ENCODE results near the gene SWAP70.

SWAP70 gene

DNA sequence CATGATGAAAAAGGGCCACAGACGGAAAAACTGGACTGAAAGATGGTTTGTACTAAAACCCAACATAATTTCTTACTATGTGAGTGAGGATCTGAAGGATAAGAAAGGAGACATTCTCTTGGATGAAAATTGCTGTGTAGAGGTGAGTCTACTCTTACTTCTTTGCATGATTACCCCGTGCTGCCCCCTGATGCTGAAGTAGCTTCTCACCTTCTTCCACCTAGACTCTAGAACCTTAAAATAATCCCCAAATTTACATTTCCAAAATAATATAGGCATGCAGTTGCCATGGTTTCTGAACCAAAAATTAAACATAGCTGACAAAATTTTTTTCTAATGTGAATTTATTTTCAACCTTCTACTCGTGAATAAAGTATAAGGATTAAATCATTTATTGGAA lies 64.2 kb downstream of the SWAP70 start:
- ATAC-seq = no peak
- TF ChIP-seq, protein P1, sequence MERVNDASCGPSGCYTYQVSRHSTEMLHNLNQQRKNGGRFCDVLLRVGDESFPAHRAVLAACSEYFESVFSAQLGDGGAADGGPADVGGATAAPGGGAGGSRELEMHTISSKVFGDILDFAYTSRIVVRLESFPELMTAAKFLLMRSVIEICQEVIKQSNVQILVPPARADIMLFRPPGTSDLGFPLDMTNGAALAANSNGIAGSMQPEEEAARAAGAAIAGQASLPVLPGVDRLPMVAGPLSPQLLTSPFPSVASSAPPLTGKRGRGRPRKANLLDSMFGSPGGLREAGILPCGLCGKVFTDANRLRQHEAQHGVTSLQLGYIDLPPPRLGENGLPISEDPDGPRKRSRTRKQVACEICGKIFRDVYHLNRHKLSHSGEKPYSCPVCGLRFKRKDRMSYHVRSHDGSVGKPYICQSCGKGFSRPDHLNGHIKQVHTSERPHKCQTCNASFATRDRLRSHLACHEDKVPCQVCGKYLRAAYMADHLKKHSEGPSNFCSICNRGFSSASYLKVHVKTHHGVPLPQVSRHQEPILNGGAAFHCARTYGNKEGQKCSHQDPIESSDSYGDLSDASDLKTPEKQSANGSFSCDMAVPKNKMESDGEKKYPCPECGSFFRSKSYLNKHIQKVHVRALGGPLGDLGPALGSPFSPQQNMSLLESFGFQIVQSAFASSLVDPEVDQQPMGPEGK (CRISPR knock-in tag; IDR thresholded peaks at IDR 0.05; ENCODE audit: borderline replicate concordance) = no peak
- TF ChIP-seq ZNF565 (CRISPR knock-in tag; conservative IDR thresholded peaks at IDR 0.05; ENCODE audit: low read depth) (no peak), ARNTL (CRISPR knock-in tag; IDR thresholded peaks at IDR 0.05; ENCODE audit: borderline replicate concordance, low read depth) (no peak), TCF4 (CRISPR knock-in tag; IDR thresholded peaks at IDR 0.05; ENCODE audit: borderline replicate concordance) (no peak), SNAI2 (CRISPR knock-in tag; IDR thresholded peaks at IDR 0.05) (no peak), PPARA (CRISPR knock-in tag; IDR thresholded peaks at IDR 0.05; ENCODE audit: borderline replicate concordance) (no peak), ZC3H10 (CRISPR knock-in tag; IDR thresholded peaks at IDR 0.05) (no peak), ZNF8 (CRISPR knock-in tag; IDR thresholded peaks at IDR 0.05) (no peak), CSDC2 (CRISPR knock-in tag; IDR thresholded peaks at IDR 0.05) (no peak), GLIS3 (CRISPR knock-in tag; IDR thresholded peaks at IDR 0.05) (no peak), ZFP3 (CRISPR knock-in tag; IDR thresholded peaks at IDR 0.05) (no peak), OSR1 (CRISPR knock-in tag; IDR thresholded peaks at IDR 0.05) (no peak), BACH2 (CRISPR knock-in tag; IDR thresholded peaks at IDR 0.05; ENCODE audit: borderline replicate concordance) (no peak), ZNF70 (CRISPR knock-in tag; IDR thresholded peaks at IDR 0.05) (no peak), TOX (CRISPR knock-in tag; IDR thresholded peaks at IDR 0.05; ENCODE audit: borderline replicate concordance) (no peak)
- TF ChIP-seq, protein P2, sequence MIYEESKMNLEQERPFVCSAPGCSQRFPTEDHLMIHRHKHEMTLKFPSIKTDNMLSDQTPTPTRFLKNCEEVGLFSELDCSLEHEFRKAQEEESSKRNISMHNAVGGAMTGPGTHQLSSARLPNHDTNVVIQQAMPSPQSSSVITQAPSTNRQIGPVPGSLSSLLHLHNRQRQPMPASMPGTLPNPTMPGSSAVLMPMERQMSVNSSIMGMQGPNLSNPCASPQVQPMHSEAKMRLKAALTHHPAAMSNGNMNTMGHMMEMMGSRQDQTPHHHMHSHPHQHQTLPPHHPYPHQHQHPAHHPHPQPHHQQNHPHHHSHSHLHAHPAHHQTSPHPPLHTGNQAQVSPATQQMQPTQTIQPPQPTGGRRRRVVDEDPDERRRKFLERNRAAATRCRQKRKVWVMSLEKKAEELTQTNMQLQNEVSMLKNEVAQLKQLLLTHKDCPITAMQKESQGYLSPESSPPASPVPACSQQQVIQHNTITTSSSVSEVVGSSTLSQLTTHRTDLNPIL (CRISPR knock-in tag; IDR thresholded peaks at IDR 0.05; ENCODE audit: low read depth) = no peak
- TF ChIP-seq, protein P3, sequence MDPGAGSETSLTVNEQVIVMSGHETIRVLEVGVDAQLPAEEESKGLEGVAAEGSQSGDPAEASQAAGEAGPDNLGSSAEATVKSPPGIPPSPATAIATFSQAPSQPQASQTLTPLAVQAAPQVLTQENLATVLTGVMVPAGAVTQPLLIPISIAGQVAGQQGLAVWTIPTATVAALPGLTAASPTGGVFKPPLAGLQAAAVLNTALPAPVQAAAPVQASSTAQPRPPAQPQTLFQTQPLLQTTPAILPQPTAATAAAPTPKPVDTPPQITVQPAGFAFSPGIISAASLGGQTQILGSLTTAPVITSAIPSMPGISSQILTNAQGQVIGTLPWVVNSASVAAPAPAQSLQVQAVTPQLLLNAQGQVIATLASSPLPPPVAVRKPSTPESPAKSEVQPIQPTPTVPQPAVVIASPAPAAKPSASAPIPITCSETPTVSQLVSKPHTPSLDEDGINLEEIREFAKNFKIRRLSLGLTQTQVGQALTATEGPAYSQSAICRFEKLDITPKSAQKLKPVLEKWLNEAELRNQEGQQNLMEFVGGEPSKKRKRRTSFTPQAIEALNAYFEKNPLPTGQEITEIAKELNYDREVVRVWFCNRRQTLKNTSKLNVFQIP (CRISPR knock-in tag; IDR thresholded peaks at IDR 0.05; ENCODE audit: borderline replicate concordance, low read depth) = no peak

DNA sequence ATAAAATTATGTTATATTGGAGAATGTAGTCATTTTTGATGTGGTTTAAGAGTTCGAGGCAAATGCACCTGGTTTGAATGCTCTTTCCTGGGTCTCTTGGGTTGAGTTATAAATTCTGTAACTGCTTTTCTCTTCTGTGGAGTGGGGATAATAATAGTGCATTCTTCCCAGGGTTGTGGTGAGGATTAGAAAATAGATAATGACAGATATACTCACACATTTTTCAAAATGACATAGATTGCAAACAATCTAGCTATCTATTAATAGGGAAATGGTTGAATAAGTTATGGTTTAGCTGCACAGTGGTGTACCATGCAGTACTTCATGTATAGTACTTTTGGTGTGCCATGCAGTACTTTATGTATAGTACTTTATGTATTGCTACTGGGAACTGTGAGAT lies 67.4 kb downstream of the SWAP70 start:
- no peak for ATAC-seq
- TF ChIP-seq ZC3H10 (CRISPR knock-in tag; IDR thresholded peaks at IDR 0.05) = no peak
- TF ChIP-seq, protein P1 (CRISPR knock-in tag; IDR thresholded peaks at IDR 0.05; ENCODE audit: borderline replicate concordance) = no peak
- TF ChIP-seq OSR1 (CRISPR knock-in tag; IDR thresholded peaks at IDR 0.05) = no peak
- TF ChIP-seq, protein P4, sequence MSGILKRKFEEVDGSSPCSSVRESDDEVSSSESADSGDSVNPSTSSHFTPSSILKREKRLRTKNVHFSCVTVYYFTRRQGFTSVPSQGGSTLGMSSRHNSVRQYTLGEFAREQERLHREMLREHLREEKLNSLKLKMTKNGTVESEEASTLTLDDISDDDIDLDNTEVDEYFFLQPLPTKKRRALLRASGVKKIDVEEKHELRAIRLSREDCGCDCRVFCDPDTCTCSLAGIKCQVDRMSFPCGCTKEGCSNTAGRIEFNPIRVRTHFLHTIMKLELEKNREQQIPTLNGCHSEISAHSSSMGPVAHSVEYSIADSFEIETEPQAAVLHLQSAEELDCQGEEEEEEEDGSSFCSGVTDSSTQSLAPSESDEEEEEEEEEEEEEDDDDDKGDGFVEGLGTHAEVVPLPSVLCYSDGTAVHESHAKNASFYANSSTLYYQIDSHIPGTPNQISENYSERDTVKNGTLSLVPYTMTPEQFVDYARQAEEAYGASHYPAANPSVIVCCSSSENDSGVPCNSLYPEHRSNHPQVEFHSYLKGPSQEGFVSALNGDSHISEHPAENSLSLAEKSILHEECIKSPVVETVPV (CRISPR knock-in tag; IDR thresholded peaks at IDR 0.05) = no peak

DNA sequence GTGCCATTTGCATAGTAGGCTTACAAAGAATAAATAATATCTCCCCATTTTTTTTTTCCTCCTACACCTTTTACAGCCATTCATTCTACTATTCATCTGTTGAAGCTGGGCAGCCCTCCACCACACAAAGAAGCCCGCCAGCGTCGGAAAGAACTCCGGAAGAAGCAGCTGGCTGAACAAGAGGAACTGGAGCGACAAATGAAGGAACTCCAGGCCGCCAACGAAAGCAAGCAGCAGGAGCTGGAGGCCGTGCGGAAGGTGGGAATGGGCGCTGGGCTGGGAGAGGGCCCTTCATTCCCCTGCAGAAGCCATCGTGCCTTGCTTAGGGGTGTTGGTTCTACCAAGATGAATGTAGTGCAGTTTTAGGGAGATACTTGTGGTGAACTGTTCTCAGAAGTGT lies 68.6 kb downstream of the SWAP70 start:
- ATAC-seq = no peak
- TF ChIP-seq, protein P4 (CRISPR knock-in tag; IDR thresholded peaks at IDR 0.05) = no peak
- TF ChIP-seq ESRRG (CRISPR knock-in tag; IDR thresholded peaks at IDR 0.05) = no peak
- TF ChIP-seq GLIS3 (CRISPR knock-in tag; IDR thresholded peaks at IDR 0.05) = no peak
- TF ChIP-seq, protein P1 (CRISPR knock-in tag; IDR thresholded peaks at IDR 0.05; ENCODE audit: borderline replicate concordance) = no peak
- no peak for TF ChIP-seq OSR1 (CRISPR knock-in tag; IDR thresholded peaks at IDR 0.05)
- no peak for TF ChIP-seq TOX (CRISPR knock-in tag; IDR thresholded peaks at IDR 0.05; ENCODE audit: borderline replicate concordance)
- TF ChIP-seq CSDC2 (CRISPR knock-in tag; IDR thresholded peaks at IDR 0.05) = no peak
- TF ChIP-seq ARNTL (CRISPR knock-in tag; IDR thresholded peaks at IDR 0.05; ENCODE audit: borderline replicate concordance, low read depth) = no peak
- TF ChIP-seq, protein P3 (CRISPR knock-in tag; IDR thresholded peaks at IDR 0.05; ENCODE audit: borderline replicate concordance, low read depth) = no peak
- no peak for TF ChIP-seq ZFP3 (CRISPR knock-in tag; IDR thresholded peaks at IDR 0.05)
- no peak for TF ChIP-seq ZC3H10 (CRISPR knock-in tag; IDR thresholded peaks at IDR 0.05)
- TF ChIP-seq, protein P2 (CRISPR knock-in tag; IDR thresholded peaks at IDR 0.05; ENCODE audit: low read depth) = no peak
- TF ChIP-seq BACH2 (CRISPR knock-in tag; IDR thresholded peaks at IDR 0.05; ENCODE audit: borderline replicate concordance) = no peak
- no peak for TF ChIP-seq ZFP30 (CRISPR knock-in tag; IDR thresholded peaks at IDR 0.05)
- no peak for TF ChIP-seq PPARA (CRISPR knock-in tag; IDR thresholded peaks at IDR 0.05; ENCODE audit: borderline replicate concordance)
- TF ChIP-seq TCF4 (CRISPR knock-in tag; IDR thresholded peaks at IDR 0.05; ENCODE audit: borderline replicate concordance) = no peak
- TF ChIP-seq ZNF565 (CRISPR knock-in tag; conservative IDR thresholded peaks at IDR 0.05; ENCODE audit: low read depth) = no peak
